ENCODE data around the gene PIEZO1. TPM values are rescaled to one million over a fixed set of nuclear protein-coding genes. Genes with fewer than 3 reads are reported as not detected.

PIEZO1 gene
- total RNA-seq, 1 experiment from 2014 or later = 86.8 TPM

DNA sequence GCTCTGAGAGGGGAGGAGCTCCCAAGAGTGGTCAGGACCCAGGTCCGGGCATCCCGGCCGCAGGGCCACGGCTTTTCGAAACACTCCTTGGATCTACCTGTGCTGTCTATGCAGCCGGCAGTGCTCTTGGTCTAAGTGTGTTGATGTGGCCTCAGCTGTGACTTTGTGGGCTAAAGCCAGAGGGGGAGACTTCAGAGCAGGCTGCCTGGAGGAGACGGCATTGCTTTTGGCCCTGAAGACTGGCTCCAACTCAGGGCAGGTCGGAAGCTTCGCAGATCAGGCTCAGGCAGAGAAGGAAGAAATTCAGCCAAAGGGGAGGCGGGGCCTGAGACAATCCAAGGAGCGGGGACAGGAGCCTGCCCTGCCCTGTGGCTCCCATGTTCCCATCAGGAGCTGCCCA is 31.4 kb downstream of the PIEZO1 start:
- H3K27me3 ChIP-seq (ENCODE audit: control insufficient read depth, insufficient read depth, low read length) = no peaks in the 10 kb centered on the region
- no peak for DNase-seq
- no peaks in the 10 kb centered on the region for H3K36me3 ChIP-seq (replicated peaks; ENCODE audit: control insufficient read depth, insufficient read depth, low read length)
- H3K4me3 ChIP-seq (ENCODE audit: insufficient read depth, low read depth, low read length) = no peak overlapping the region

DNA sequence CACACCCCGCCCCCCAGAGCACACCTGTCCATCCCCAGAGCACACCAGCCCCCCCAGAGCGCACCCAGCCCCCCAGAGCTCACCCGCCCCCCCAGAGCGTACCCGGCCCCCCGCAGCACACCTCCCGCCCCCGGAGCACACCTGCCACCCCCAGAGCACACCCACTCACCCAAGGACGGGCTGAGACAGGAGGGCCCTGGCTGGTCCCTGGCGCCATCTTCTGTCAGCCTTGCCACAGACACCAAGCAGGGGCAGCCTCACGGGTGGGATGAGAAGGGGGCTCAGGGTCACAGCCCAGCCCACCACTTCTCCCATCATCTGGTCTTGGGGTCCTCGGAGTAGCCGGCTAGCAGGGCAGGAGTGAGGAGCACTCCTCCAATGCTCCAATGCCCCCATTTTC is 31.8 kb downstream of the PIEZO1 start:
- H3K36me3 ChIP-seq (replicated peaks; ENCODE audit: control insufficient read depth, insufficient read depth, low read length) = no peaks in the 10 kb centered on the region
- H3K27me3 ChIP-seq (ENCODE audit: control insufficient read depth, insufficient read depth, low read length) = no peaks in the 10 kb centered on the region
- H3K4me3 ChIP-seq (ENCODE audit: insufficient read depth, low read depth, low read length) = no peak overlapping the region
- DNase-seq = peak; percentile 85

DNA sequence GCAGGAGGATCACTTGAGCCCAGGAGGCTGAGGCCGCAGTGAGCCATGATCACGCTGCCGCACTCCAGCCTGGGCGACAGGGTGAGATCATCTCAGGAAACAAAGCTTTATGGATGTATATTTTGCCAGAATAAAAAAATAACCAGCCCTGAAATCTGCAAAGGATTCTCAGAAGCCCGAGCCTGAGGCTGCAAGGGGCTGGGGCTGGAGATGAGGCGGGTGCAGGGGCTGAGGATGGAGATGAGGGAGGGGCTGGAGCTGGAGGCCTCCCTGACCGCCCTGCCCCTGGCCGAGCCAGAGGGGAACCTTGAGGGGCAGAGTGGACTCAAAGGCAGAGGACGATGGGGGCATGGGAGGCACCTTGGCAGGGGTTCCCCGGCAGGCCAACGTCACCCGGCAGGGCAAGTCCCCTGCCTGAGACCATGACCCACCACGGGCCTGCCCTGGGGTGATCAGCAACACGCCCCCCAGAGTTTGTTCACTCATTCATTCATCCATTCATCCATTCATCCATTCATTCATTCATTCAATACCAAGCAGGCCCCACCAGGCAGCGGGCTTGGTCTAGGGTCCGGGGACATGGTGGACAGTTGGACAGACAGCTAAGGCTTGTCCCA is 32.5 kb downstream of the PIEZO1 start:
- DNase-seq = no peak
- no peaks in the 10 kb centered on the region for H3K27me3 ChIP-seq (ENCODE audit: control insufficient read depth, insufficient read depth, low read length)
- no peak overlapping the region for H3K4me3 ChIP-seq (ENCODE audit: insufficient read depth, low read depth, low read length)
- H3K36me3 ChIP-seq (replicated peaks; ENCODE audit: control insufficient read depth, insufficient read depth, low read length) = no peaks in the 10 kb centered on the region

DNA sequence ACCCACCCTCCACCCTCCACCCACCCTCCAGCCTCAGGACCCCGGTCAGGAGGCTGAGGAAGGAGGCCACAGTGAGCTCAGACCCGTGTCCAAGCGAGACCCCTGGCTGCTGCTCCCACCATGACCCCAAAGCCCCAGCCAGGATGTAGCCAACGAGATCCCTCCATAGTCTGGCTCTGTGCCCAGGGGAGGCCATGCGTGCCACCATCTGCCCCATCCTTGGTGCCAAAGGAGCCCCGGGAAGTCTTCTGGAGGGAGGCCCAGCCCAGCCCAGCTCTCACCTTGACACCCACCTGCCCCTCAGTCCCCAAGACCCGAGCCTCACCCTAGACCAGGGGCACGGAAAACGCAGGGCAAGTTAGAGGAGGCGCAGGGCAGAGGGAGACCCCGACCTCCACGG is 34.2 kb downstream of the PIEZO1 start:
- Histone ChIP-seq H3K27me3 (ENCODE audit: control insufficient read depth, insufficient read depth, low read length) (no peaks in the 10 kb centered on the region), H3K36me3 (replicated peaks; ENCODE audit: control insufficient read depth, insufficient read depth, low read length) (no peaks in the 10 kb centered on the region), H3K4me3 (ENCODE audit: insufficient read depth, low read depth, low read length) (no peak overlapping the region)
- DNase-seq = no peak

DNA sequence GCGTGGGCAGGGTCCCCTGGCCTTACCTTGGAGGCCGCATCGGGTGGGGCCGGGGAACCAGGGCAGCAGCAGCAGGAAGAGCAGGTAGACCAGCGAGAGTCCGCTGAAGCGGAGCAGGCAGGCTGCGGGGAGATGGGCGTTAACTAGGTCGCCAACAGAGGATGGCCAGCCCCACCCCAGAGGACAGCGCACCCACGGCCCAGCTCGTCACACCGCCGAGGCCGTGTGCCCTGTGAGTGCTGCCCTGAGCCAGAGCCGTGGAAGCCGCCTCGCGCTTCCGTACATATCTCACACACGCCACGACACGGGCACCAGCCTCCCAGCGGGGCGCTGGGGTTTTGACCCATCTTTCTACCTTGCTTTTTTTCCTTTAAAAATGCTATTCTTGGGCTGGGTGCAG is 35.7 kb downstream of the PIEZO1 start:
- no peak overlapping the region for H3K4me3 ChIP-seq (ENCODE audit: insufficient read depth, low read depth, low read length)
- no peaks in the 10 kb centered on the region for H3K27me3 ChIP-seq (ENCODE audit: control insufficient read depth, insufficient read depth, low read length)
- no peaks in the 10 kb centered on the region for H3K36me3 ChIP-seq (replicated peaks; ENCODE audit: control insufficient read depth, insufficient read depth, low read length)
- DNase-seq = no peak

DNA sequence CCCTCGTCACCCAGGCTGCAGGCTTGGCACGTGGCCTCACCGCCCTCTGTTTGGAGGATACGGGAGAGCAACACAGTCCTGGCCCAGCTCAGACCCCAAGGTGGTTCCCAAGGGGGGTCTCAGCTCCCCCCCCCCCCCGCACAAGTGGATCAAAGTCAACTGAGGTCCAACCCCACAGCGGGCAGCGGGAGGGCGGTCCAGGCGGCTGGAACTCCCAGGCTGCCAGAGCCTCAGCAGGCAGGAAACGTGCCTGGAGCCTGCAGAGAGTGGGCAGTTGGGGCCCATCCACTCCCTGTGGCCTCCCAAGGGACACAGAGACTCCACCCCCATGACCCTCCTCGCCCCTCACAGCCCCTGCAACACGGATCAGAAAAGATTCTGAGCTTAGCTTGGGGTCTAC is 36.7 kb downstream of the PIEZO1 start:
- no peak for DNase-seq
- H3K36me3 ChIP-seq (replicated peaks; ENCODE audit: control insufficient read depth, insufficient read depth, low read length) = no peaks in the 10 kb centered on the region
- H3K4me3 ChIP-seq (ENCODE audit: insufficient read depth, low read depth, low read length) = no peak overlapping the region

DNA sequence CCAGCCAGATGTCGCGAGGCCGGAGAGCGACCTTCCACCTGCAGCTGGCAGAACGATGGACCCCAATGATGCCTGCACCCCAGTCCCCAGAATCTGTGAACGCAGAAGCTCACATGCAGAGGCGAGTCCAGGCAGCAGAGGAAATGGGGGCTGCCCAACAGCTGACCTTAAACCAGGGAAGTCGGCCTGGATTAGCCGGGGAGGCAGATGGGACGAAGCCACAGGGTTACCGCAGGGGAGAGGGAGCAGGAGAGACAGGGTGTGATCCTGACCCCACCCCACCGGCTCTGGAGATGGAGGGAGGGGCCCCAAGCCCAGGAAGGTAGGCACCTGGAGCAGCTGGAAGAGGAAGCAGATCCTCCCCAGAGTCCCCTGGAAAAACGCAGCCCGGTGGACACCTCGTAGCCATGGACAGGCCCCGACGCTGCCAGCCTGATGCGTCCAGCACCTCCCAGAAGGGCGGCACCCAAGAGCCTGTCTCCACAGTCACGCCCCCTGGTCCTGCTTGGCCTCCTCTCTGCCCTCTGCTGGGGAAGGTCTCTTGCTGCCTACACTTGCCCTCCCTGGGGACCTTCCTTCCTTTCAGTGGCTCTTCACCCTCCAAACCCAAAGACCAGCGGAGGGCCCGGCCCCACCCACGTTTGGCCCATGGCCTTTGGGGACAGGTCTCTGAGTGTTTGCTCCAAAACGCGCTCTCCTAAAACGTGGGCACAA is 37.3 kb downstream of the PIEZO1 start:
- H3K4me3 ChIP-seq (ENCODE audit: insufficient read depth, low read depth, low read length) = no peak overlapping the region
- H3K27me3 ChIP-seq (ENCODE audit: control insufficient read depth, insufficient read depth, low read length) = no peaks in the 10 kb centered on the region
- H3K36me3 ChIP-seq (replicated peaks; ENCODE audit: control insufficient read depth, insufficient read depth, low read length) = no peaks in the 10 kb centered on the region
- DNase-seq = peak; percentile 96

More for the DNA sequence above, 36.7 kb downstream of the PIEZO1 start:
- H3K27me3 ChIP-seq (ENCODE audit: control insufficient read depth, insufficient read depth, low read length) = no peaks in the 10 kb centered on the region

DNA sequence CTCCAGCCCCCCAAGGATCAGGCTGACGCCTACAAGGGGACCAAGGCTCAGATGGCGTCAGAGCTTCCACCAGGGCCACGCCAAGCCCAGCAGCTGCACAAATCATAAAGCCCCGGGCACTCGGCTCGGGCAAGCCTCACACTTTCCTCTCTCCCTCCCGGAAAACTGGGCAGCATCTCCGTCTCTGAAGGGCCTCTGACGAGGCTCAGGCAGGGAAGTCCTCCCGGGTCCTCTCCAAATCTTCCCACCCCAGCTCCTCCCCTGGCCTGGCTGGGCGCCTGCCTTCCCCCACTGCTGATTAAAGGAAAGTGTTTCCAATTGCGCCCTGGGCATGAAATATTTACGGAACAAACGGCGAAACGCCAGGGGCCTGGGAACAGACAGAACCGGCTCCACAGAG is 38.5 kb downstream of the PIEZO1 start:
- Histone ChIP-seq H3K4me3 (ENCODE audit: insufficient read depth, low read depth, low read length) (no peak overlapping the region), H3K27me3 (ENCODE audit: control insufficient read depth, insufficient read depth, low read length) (no peaks in the 10 kb centered on the region), H3K36me3 (replicated peaks; ENCODE audit: control insufficient read depth, insufficient read depth, low read length) (no peaks in the 10 kb centered on the region)
- no peak for DNase-seq

DNA sequence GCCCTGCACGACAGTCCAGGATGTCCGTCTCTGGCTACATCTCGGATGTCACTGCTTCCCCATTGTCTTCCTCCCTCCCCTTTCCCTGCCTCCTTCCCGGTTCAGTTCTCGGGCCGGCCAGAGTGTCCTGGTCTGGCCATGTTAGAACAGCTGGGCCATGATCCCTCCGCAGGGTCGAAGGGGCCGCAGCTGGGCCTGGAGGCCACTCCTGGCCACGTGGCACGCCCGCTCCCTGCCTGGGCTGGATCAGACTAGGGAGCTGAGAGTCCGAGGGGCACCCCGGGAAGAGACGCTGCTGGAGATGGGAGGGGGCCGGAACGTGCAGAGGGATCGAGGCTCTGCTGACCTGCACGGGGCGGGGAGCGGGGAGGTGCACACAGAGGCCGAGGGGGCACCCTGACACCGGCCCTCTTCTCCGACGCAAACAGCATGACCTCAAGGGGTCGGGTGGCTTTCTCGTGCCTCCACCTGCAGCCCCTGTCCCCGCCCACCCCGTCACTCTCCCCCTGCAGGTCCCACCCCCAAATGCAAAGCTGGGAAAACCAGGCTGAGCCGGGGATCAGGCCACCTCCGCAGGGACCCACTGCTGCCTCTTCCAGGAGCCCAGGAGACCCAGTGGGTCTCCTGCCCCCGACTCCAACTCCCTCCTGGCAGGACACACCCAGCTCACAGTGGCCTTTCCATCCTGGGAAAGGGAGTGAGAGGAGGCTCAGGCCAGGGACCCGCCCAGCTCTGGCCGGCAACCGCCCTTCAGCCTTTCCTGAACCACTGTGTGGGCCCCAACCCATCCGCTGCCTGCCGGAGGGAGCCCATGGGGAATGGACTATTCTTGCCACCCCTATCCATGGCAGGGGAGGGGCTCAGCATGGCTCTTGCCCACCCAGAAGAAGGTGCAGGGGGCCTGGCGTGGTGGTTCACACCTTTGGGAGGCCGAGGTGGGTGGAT is 40.2 kb downstream of the PIEZO1 start:
- Histone ChIP-seq H3K27me3 (ENCODE audit: control insufficient read depth, insufficient read depth, low read length) (no peaks in the 10 kb centered on the region), H3K36me3 (replicated peaks; ENCODE audit: control insufficient read depth, insufficient read depth, low read length) (no peaks in the 10 kb centered on the region), H3K4me3 (ENCODE audit: insufficient read depth, low read depth, low read length) (no peak overlapping the region)
- DNase-seq = peak; percentile 90

DNA sequence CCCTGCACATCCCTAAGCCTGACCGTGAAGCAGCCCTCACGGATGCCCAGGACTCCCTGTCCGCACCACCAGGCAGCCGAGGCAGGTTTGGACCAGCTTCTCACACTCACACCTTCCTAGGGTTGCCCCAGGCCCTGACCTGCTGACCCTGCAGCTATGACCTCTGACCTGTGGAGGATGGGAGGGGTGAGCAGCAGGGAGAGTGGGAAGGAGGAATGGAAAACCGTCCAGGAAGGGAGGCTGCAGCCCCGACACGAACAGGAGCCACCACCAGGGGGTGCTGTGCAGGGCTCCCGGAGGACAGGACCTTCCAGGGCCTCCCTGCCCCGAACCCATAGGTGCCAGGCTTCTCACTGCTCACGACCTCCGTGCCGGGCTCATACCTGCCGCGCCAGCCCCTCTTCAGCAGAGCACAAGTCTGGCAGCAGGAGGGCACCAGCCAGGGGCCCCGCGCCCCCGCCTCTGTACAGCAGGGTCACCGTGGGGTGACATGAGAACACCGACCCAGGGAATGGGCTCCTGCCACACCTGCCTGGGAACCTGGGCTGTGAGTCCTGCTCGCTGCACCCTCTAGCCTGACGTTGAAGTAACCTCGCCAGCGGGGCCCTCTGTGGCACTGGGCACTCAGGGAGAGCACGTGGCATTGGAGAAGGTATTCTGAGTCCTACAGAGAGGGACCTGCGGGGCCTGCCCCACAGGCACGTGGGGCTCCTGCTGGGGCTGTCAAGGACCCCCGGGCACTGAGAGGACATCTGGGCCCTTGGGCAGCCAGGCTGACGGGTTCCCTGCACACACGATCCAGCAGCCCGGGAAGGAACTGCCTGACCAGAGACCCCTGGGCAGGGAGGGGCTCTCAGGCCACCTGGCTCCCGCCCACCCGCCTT is 41.1 kb downstream of the PIEZO1 start:
- Histone ChIP-seq H3K27me3 (ENCODE audit: control insufficient read depth, insufficient read depth, low read length) (no peaks in the 10 kb centered on the region), H3K4me3 (ENCODE audit: insufficient read depth, low read depth, low read length) (no peak overlapping the region), H3K36me3 (replicated peaks; ENCODE audit: control insufficient read depth, insufficient read depth, low read length) (no peaks in the 10 kb centered on the region)
- peak; percentile 98 for DNase-seq

DNA sequence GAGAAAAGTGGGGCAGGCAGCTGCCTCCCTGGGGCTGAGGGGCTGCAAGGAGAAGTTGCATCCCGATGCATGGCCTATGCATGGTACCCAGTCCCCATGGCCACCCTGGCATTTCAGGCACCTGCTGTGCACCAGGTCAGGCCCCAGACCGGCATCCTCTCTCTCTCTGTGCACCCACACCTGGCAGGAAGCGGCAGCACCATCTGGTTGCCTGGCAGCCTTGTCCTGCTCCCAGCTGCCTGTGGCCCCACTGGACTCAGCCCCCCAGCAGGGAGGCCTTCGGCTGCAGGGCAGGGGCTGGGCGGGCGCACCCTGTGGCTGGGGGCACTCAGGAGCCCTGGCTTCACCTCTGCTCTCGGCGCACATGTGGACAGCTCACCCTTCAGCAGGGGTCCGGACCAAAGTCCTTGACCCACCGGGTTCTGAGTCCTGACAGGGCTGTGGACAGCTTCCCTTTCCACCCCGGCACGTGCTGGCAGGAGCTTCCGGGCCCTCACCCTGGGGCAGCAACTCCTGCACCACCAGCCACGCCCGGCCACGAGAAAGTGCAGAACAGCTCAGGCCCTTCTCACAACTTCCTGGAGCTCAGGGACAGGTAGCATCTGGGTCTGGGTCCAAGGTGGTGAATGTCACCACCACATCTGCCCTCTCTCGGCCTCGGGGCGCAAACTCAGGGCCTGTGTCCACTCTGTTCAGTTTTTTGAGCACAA is 42.0 kb downstream of the PIEZO1 start:
- Histone ChIP-seq H3K27me3 (ENCODE audit: control insufficient read depth, insufficient read depth, low read length) (no peaks in the 10 kb centered on the region), H3K4me3 (ENCODE audit: insufficient read depth, low read depth, low read length) (no peak overlapping the region), H3K36me3 (replicated peaks; ENCODE audit: control insufficient read depth, insufficient read depth, low read length) (no peaks in the 10 kb centered on the region)
- DNase-seq = no peak

DNA sequence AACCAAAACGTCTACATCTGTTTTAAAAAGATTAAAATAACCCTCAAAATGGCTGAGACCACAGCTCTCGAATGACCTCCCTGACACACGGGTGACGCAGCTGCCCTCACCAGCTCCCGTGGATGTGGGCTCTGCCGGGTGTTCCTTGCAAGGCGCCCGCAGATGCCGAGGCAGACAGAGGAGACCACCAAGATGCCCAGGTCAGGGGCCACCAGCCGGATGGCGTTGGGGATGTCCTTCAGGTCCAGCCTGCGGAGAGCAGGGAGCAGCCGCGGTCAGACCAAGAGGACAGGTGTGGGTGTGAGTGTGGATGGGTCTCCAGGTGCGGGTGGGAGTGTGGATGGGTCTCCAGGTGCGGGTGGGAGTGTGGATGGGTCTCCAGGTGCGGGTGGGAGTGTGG is 43.7 kb downstream of the PIEZO1 start:
- DNase-seq = no peak
- H3K36me3 ChIP-seq (replicated peaks; ENCODE audit: control insufficient read depth, insufficient read depth, low read length) = no peaks in the 10 kb centered on the region
- H3K27me3 ChIP-seq (ENCODE audit: control insufficient read depth, insufficient read depth, low read length) = no peaks in the 10 kb centered on the region
- no peak overlapping the region for H3K4me3 ChIP-seq (ENCODE audit: insufficient read depth, low read depth, low read length)

DNA sequence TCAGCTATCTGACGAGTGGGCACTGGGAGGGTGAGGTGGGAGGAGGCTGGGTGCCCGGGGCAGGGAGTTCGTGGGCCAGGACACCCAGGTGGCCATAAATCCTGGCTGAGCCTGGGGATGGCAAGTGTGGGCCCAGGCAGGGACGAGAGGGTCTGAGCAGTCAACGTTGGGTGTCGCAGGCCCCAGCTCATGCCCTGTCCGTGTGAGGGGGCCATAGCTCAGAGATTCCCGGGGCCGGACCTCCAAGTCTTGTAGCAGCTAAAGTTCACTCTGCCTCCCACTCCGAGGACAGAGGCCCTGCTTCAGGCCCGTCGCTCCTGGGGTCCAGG is 44.3 kb downstream of the PIEZO1 start:
- Histone ChIP-seq H3K27me3 (ENCODE audit: control insufficient read depth, insufficient read depth, low read length) (no peaks in the 10 kb centered on the region), H3K36me3 (replicated peaks; ENCODE audit: control insufficient read depth, insufficient read depth, low read length) (peaks cover 2% of the 10 kb centered on the region; the same call in 1 of the 2 replicates), H3K4me3 (ENCODE audit: insufficient read depth, low read depth, low read length) (no peak overlapping the region)
- no peak for DNase-seq

Data from H7 (cell line).